ENCODE data around the gene ZNF532. TPM values are rescaled to one million over a fixed set of nuclear protein-coding genes. Genes with fewer than 3 reads are reported as not detected.
"Not testable (repeated sequence)": the region's sequence is repeated elsewhere in the genome, so short reads cannot be mapped to it uniquely, and the experiment has no call there.

The ZNF532 gene
- total and polyA plus RNA-seq, 5 donors, result 21.1 to 87.9 (median 72.4) TPM

GRCh38 chr18:58850786-58851469, 13.7 kb upstream of the ZNF532 start:
- Histone ChIP-seq H3K4me3 (ENCODE audit: low read length) (no peak overlapping the region), H3K27ac (ENCODE audit: low read length) (no peak overlapping the region), H3K9me3 (ENCODE audit: control insufficient read depth, low read length) (no peaks in the 10 kb centered on the region), H3K27me3 (ENCODE audit: control insufficient read depth, insufficient read depth) (no peaks in the 10 kb centered on the region), H3K4me1 (ENCODE audit: control insufficient read depth, insufficient read depth, low read length) (no peaks in the 10 kb centered on the region)
- intact Hi-C loops (cut with DNase I), result loop anchor here in 1 of 4 donors (10.0 kb wide), 1 partner anchor 66 kb away; no protein-coding TSS in a partner anchor
- 77% methylated on average over 12 of the region's 12 CpGs for WGBS
- ATAC-seq (peak in 1 of 2 donors; percentile 62), DNase-seq (peak in 2 of 3 donors; percentile 40 to 63)

GRCh38 chr18:58851856-58852255, 12.8 kb upstream of the ZNF532 start:
- ATAC-seq (no peak), DNase-seq (no peak)
- intact Hi-C loops (cut with DNase I), result loop anchor here in 1 of 4 donors (10.0 kb wide), 1 partner anchor 67 kb away; no protein-coding TSS in a partner anchor
- no peaks in the 10 kb centered on the region for H3K27me3 ChIP-seq (ENCODE audit: control insufficient read depth, insufficient read depth)
- no peak overlapping the region for H3K4me3 ChIP-seq (ENCODE audit: low read length)
- WGBS, result 48% methylated on average over 5 of the region's 5 CpGs
- no peaks in the 10 kb centered on the region for H3K4me1 ChIP-seq (ENCODE audit: control insufficient read depth, insufficient read depth, low read length)
- H3K9me3 ChIP-seq (ENCODE audit: control insufficient read depth, low read length), result no peaks in the 10 kb centered on the region
- no peak overlapping the region for H3K27ac ChIP-seq (ENCODE audit: low read length)

- no peaks in the 10 kb centered on the region for H3K27me3 ChIP-seq (ENCODE audit: control insufficient read depth, insufficient read depth)
- DNase-seq (no peak), ATAC-seq (no peak)
- no peak overlapping the region for H3K4me3 ChIP-seq (ENCODE audit: low read length)
- WGBS, result 99% methylated on average over 4 of the region's 4 CpGs
- H3K4me1 ChIP-seq (ENCODE audit: control insufficient read depth, insufficient read depth, low read length), result no peaks in the 10 kb centered on the region
- no peaks in the 10 kb centered on the region for H3K9me3 ChIP-seq (ENCODE audit: control insufficient read depth, low read length)
- intact Hi-C loops (cut with DNase I), result loop anchor here in 1 of 4 donors (10.0 kb wide), 1 partner anchor 68 kb away; no protein-coding TSS in a partner anchor
- no peak overlapping the region for H3K27ac ChIP-seq (ENCODE audit: low read length)
Observed at GRCh38 chr18:58852629-58853028, 12.0 kb upstream of the ZNF532 start.

- Histone ChIP-seq H3K4me1 (ENCODE audit: control insufficient read depth, insufficient read depth, low read length) (no peaks in the 10 kb centered on the region), H3K27ac (ENCODE audit: low read length) (no peak overlapping the region), H3K9me3 (ENCODE audit: control insufficient read depth, low read length) (no peaks in the 10 kb centered on the region), H3K27me3 (ENCODE audit: control insufficient read depth, insufficient read depth) (no peaks in the 10 kb centered on the region), H3K4me3 (ENCODE audit: low read length) (no peak overlapping the region)
- ATAC-seq (no peak), DNase-seq (no peak)
- intact Hi-C loops (cut with DNase I), result loop anchor here in 1 of 4 donors (10.0 kb wide), 1 partner anchor 69 kb away; no protein-coding TSS in a partner anchor
- WGBS, result 73% methylated on average over 3 of the region's 3 CpGs
Observed at GRCh38 chr18:58853561-58853960, 11.1 kb upstream of the ZNF532 start.

- not testable (repeated sequence) for H3K9me3 ChIP-seq (ENCODE audit: control insufficient read depth, low read length); ATAC-seq; H3K27me3 ChIP-seq (ENCODE audit: control insufficient read depth, insufficient read depth); H3K4me1 ChIP-seq (ENCODE audit: control insufficient read depth, insufficient read depth, low read length); H3K27ac ChIP-seq (ENCODE audit: low read length); DNase-seq; H3K4me3 ChIP-seq (ENCODE audit: low read length)
- intact Hi-C loops (cut with DNase I), result loop anchor here in 1 of 4 donors (10.0 kb wide), 1 partner anchor 71 kb away; no protein-coding TSS in a partner anchor
- WGBS, result 91% methylated on average over 7 of the region's 7 CpGs
Observed at GRCh38 chr18:58855521-58855920, 9.2 kb upstream of the ZNF532 start.

GRCh38 chr18:58856881-58857280, 7.8 kb upstream of the ZNF532 start:
- Histone ChIP-seq H3K27ac (ENCODE audit: low read length) (no peak overlapping the region), H3K4me3 (ENCODE audit: low read length) (no peak overlapping the region), H3K27me3 (ENCODE audit: control insufficient read depth, insufficient read depth) (no peaks in the 10 kb centered on the region), H3K4me1 (ENCODE audit: control insufficient read depth, insufficient read depth, low read length) (peaks cover 6% of the 10 kb centered on the region), H3K9me3 (ENCODE audit: control insufficient read depth, low read length) (no peaks in the 10 kb centered on the region)
- ATAC-seq (no peak), DNase-seq (no peak)
- 84% methylated on average over 9 of the region's 9 CpGs for WGBS
- intact Hi-C loops (cut with DNase I), result loop anchor here in 1 of 4 donors (10.0 kb wide), 1 partner anchor 72 kb away; no protein-coding TSS in a partner anchor

GRCh38 chr18:58858591-58859468, 5.8 kb upstream of the ZNF532 start:
- ATAC-seq (peak; percentile 64 to 74), DNase-seq (peak in 2 of 3 donors; percentile 37 to 78)
- intact Hi-C loops (cut with DNase I), result loop anchor here in 1 of 4 donors (10.0 kb wide), 1 partner anchor 74 kb away; no protein-coding TSS in a partner anchor
- Histone ChIP-seq H3K4me1 (ENCODE audit: control insufficient read depth, insufficient read depth, low read length) (peaks cover 8% of the 10 kb centered on the region), H3K27me3 (ENCODE audit: control insufficient read depth, insufficient read depth) (no peaks in the 10 kb centered on the region), H3K9me3 (ENCODE audit: control insufficient read depth, low read length) (no peaks in the 10 kb centered on the region), H3K4me3 (ENCODE audit: low read length) (no peak overlapping the region), H3K27ac (ENCODE audit: low read length) (no peak overlapping the region)
- WGBS, result 71% methylated on average over 11 of the region's 11 CpGs

- ATAC-seq (no peak), DNase-seq (no peak)
- Histone ChIP-seq H3K27me3 (ENCODE audit: control insufficient read depth, insufficient read depth) (no peaks in the 10 kb centered on the region), H3K4me1 (ENCODE audit: control insufficient read depth, insufficient read depth, low read length) (peaks cover 8% of the 10 kb centered on the region), H3K4me3 (ENCODE audit: low read length) (no peak overlapping the region), H3K27ac (ENCODE audit: low read length) (peak overlapping the region; percentile 6), H3K9me3 (ENCODE audit: control insufficient read depth, low read length) (no peaks in the 10 kb centered on the region)
- WGBS, result 65% methylated on average over 5 of the region's 5 CpGs
- intact Hi-C loops (cut with DNase I), result loop anchor here in 3 of 4 donors (10.0 kb wide), 3 partner anchors 75 to 195 kb away; no protein-coding TSS in a partner anchor
Observed at GRCh38 chr18:58859907-58860306, 4.8 kb upstream of the ZNF532 start.

- DNase-seq (no peak), ATAC-seq (no peak)
- Histone ChIP-seq H3K27me3 (ENCODE audit: control insufficient read depth, insufficient read depth) (no peaks in the 10 kb centered on the region), H3K4me1 (ENCODE audit: control insufficient read depth, insufficient read depth, low read length) (peaks cover 11% of the 10 kb centered on the region), H3K4me3 (ENCODE audit: low read length) (no peak overlapping the region), H3K9me3 (ENCODE audit: control insufficient read depth, low read length) (no peaks in the 10 kb centered on the region), H3K27ac (ENCODE audit: low read length) (no peak overlapping the region)
- intact Hi-C loops (cut with DNase I), result loop anchor here in 2 of 4 donors (10.0 kb wide), 3 partner anchors 76 to 194 kb away; no protein-coding TSS in a partner anchor
- WGBS, result 25% methylated on average over 7 of the region's 7 CpGs
Observed at GRCh38 chr18:58860747-58861231, 3.9 kb upstream of the ZNF532 start.

- no peaks in the 10 kb centered on the region for H3K27me3 ChIP-seq (ENCODE audit: control insufficient read depth, insufficient read depth)
- H3K4me1 ChIP-seq (ENCODE audit: control insufficient read depth, insufficient read depth, low read length), result peaks cover 17% of the 10 kb centered on the region
- no peak for DNase-seq
- H3K4me3 ChIP-seq (ENCODE audit: low read length), result no peak overlapping the region
- WGBS, result 51% methylated on average over 3 of the region's 3 CpGs
- intact Hi-C loops (cut with DNase I), result loop anchor here in 2 of 4 donors (10.0 kb wide), 3 partner anchors 77 to 193 kb away; no protein-coding TSS in a partner anchor
- H3K27ac ChIP-seq (ENCODE audit: low read length), result no peak overlapping the region
- ATAC-seq, result no peak
- no peaks in the 10 kb centered on the region for H3K9me3 ChIP-seq (ENCODE audit: control insufficient read depth, low read length)
Observed at GRCh38 chr18:58861353-58861752, 3.3 kb upstream of the ZNF532 start.
